ENCODE results near the gene SLC25A38.

- TF ChIP-seq EZH2 (IDR thresholded peaks at IDR 0.05; ENCODE audit: low read length): no peak
- TF ChIP-seq CTCF (optimal IDR thresholded peaks at IDR 0.05 in 1 of 3, IDR thresholded peaks at IDR 0.05 in 1 of 3, conservative IDR thresholded peaks at IDR 0.05 in 1 of 3; ENCODE audit: extremely low read depth in 1 of 3, insufficient read depth in 2 of 3, low read length in 3 of 3): no peak
These were observed 6.1 kb upstream of the SLC25A38 start for GRCh38 chr3:39376959-39377634.
